Mucosa of descending colon (tissue), 3 donors: ENCODE results near the gene MSLN. TPM values are rescaled to one million over a fixed set of nuclear protein-coding genes. Genes with fewer than 3 reads are reported as not detected.

Experiments used
- ATAC-seq: fragments of 200-7000 bp; cut with Tn5 transposase; one replicate; pipeline ENCODE4 v1.9.1; 2020; ENCODE audit warnings: mild to moderate bottlenecking, moderate library complexity
- DNase-seq, 3 donors: peaks; one replicate each; pipeline ENCODE4 v3.0.0-alpha.2; 2020
- H3K36me3 ChIP-seq: fragments of 200-600 bp; one replicate; pipeline ENCODE4 v1.8.0; 2021; ENCODE audit warnings: low read depth, mild to moderate bottlenecking
- H3K4me1 ChIP-seq: fragments of 200-600 bp; one replicate; pipeline ENCODE4 v1.8.0; 2021; ENCODE audit warnings: low read depth, mild to moderate bottlenecking
- H3K4me3 ChIP-seq: fragments of 200-600 bp; one replicate; pipeline ENCODE4 v1.8.0; 2021; ENCODE audit warnings: mild to moderate bottlenecking
- H3K9me3 ChIP-seq: fragments of 200-600 bp; one replicate; pipeline ENCODE4 v1.8.0; 2021; ENCODE audit warnings: mild to moderate bottlenecking
- intact Hi-C, 2 donors: fragments of 100-400 bp; cut with DNase I in 1 of 2; cut with micrococcal nuclease in 1 of 2; formaldehyde crosslinking; loops; one replicate each; pipeline versions ENCODE4 v1.11.0 to v1.11.1; 2022; cut with DNase I, micrococcal nuclease
- total RNA-seq, 3 donors: library from RNA; stranded (reverse); fragmentation: NEBNext Ultra II Directional in 2 of 3; extraction: Animal tissue kit (Norgen Biotek cat#: 25700) in 2 of 3; gene quantifications; one replicate each; pipeline versions ENCODE4 v1.2.1 to v1.2.4, GENCODE V29; 2021 to 2023
- TF ChIP-seq, protein P1 (sequence below): fragments of 200-600 bp; IDR thresholded peaks from one replicate; pipeline ENCODE4 v1.8.0; 2022; ENCODE audit warnings: antibody characterized with exemption, mild to moderate bottlenecking
- donor health status: DM: no; HTN: no; CAD: no; lungs with moderate emphysema.
- donor health status: DM: no; HTN: no; CAD: no.
- donor health status: DM: no; HTN: yes; CAD: no.

Gene MSLN
- total RNA-seq, 3 donors from 2014 or later, result 3.4 to 7.0 (median 4.7) TPM

- TF ChIP-seq, protein P1, sequence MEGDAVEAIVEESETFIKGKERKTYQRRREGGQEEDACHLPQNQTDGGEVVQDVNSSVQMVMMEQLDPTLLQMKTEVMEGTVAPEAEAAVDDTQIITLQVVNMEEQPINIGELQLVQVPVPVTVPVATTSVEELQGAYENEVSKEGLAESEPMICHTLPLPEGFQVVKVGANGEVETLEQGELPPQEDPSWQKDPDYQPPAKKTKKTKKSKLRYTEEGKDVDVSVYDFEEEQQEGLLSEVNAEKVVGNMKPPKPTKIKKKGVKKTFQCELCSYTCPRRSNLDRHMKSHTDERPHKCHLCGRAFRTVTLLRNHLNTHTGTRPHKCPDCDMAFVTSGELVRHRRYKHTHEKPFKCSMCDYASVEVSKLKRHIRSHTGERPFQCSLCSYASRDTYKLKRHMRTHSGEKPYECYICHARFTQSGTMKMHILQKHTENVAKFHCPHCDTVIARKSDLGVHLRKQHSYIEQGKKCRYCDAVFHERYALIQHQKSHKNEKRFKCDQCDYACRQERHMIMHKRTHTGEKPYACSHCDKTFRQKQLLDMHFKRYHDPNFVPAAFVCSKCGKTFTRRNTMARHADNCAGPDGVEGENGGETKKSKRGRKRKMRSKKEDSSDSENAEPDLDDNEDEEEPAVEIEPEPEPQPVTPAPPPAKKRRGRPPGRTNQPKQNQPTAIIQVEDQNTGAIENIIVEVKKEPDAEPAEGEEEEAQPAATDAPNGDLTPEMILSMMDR, result no peak
- peak; percentile 68 for ATAC-seq
- intact Hi-C loops, result no loop called here
- H3K4me3 ChIP-seq, result no peak overlapping the region
- H3K36me3 ChIP-seq, result peaks cover 3% of the 10 kb centered on the region
- peaks cover 22% of the 10 kb centered on the region for H3K4me1 ChIP-seq
- H3K9me3 ChIP-seq, result no peaks in the 10 kb centered on the region
- peak; percentile 71 to 88 (median 81) for DNase-seq
Measured at GRCh38 chr16:728131-728889, 32.2 kb upstream of the MSLN start.

GRCh38 chr16:728890-729744 is 31.4 kb upstream of the MSLN start:
- H3K4me3 ChIP-seq, result no peak overlapping the region

GRCh38 chr16:729768-730665 is 30.5 kb upstream of the MSLN start:
- Histone ChIP-seq H3K4me3 (no peak overlapping the region), H3K9me3 (no peaks in the 10 kb centered on the region), H3K36me3 (peaks cover 9% of the 10 kb centered on the region), H3K4me1 (peaks cover 22% of the 10 kb centered on the region)
- ATAC-seq, result no peak
- TF ChIP-seq, protein P1, result no peak
- intact Hi-C loops, result no loop called here
- DNase-seq, result peak in 1 of 3 donors; percentile 59

More at GRCh38 chr16:728890-729744, 31.4 kb upstream of the MSLN start:
- Histone ChIP-seq H3K4me1 (peaks cover 22% of the 10 kb centered on the region), H3K36me3 (peaks cover 5% of the 10 kb centered on the region), H3K9me3 (no peaks in the 10 kb centered on the region)
- intact Hi-C loops, result no loop called here
- TF ChIP-seq, protein P1, result no peak
- ATAC-seq (no peak), DNase-seq (peak in 1 of 3 donors; percentile 67)

- DNase-seq (peak in 1 of 3 donors; percentile 51), ATAC-seq (no peak)
- TF ChIP-seq, protein P1, result no peak
- H3K4me1 ChIP-seq, result peaks cover 22% of the 10 kb centered on the region
- intact Hi-C loops, result no loop called here
- H3K9me3 ChIP-seq, result no peaks in the 10 kb centered on the region
- peaks cover 9% of the 10 kb centered on the region for H3K36me3 ChIP-seq
- H3K4me3 ChIP-seq, result no peak overlapping the region
Measured at GRCh38 chr16:730666-731509, 29.6 kb upstream of the MSLN start.
